GM10266 (cell line): Measurements from ENCODE around the gene BTN1A1.
A peak's percentile ranks its signal among the peaks of the same experiment; 100 is the strongest.

ENCODE experiments used
- DNase-seq: peaks from one replicate; pipeline ENCODE4 v3.0.0; 2012; ENCODE audit errors: extremely low spot score
- CTCF ChIP-seq: IDR thresholded peaks from 2 replicates; pipeline ENCODE4 v1.5.1; 2012; ENCODE audit warnings: mild to moderate bottlenecking, low read depth; ENCODE audit not compliant: control insufficient read depth, insufficient read depth; ENCODE audit errors: missing control alignments

BTN1A1 gene

GRCh38 chr6:26485112-26485780 lies 14.9 kb upstream of the BTN1A1 start:
- TF ChIP-seq CTCF, result no peak
- no peak for DNase-seq

- DNase-seq, result no peak
- TF ChIP-seq CTCF, result no peak
Observed at GRCh38 chr6:26486358-26486757, 13.7 kb upstream of the BTN1A1 start.

DNA sequence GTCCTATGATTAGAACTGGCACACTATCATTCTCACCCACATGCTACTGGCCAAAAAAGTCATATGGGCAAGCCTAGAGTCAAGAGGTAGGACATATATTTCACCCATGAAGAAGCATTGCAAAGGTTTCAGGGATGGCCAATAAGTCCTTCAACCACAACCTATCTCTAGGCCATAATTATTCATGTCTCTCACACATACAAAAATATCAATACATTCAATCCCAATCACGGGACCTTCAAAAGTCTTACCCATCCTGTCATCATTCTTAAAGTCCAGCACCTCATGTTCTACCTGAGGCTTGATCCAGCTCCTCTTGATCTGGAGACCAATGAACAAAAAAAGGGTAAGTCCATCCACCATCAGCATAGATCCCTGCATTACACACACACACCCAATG lies 12.6 kb upstream of the BTN1A1 start:
- no peak for DNase-seq
- TF ChIP-seq CTCF, result no peak

DNA sequence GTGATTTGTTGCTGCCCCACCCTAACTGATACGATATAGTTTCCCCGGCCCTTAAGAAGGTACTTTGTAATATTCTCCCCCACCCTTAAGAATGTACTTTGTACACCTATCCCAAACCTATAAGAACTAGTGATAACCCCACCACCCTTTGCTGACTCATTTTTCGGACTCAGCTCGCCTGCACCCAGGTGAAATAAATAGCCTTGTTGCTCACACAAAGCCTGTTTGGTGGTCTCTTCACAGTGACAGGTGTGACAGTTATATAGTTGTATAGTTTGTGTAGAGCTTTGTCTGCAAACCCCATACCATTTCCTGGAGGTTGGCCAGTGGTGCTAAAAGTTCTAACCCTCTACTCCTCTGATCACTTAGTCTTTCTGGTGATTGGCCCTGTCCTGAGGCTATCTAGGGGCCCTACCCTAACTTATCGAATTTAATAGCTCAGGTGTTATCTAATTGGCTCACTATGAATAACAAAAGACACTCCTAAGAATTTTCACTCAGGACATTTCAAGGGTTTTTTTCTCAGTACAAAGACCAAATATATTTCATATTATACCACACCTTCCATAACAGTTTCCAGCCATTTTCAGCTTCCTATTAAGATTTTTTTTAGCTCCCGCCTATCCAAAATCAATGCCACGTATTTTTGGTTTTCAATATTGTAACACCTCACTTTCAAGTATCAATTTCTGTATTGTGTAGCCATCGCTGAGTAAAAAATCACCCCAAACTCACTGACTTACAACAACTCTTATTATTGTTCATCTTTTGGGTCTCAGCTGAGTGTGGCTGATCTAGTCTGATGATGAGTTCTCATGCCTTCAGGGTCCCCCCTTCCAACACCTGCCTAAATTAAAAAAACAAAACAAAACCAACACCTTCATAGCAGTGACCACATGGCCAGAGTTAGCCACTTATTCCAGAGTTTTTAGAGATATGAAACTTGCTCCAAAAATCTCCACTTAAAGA lies 9.8 kb upstream of the BTN1A1 start:
- no peak for DNase-seq
- no peak for TF ChIP-seq CTCF

- DNase-seq, result no peak
- TF ChIP-seq CTCF, result no peak
Observed at GRCh38 chr6:26491604-26492003, 8.5 kb upstream of the BTN1A1 start.

DNA sequence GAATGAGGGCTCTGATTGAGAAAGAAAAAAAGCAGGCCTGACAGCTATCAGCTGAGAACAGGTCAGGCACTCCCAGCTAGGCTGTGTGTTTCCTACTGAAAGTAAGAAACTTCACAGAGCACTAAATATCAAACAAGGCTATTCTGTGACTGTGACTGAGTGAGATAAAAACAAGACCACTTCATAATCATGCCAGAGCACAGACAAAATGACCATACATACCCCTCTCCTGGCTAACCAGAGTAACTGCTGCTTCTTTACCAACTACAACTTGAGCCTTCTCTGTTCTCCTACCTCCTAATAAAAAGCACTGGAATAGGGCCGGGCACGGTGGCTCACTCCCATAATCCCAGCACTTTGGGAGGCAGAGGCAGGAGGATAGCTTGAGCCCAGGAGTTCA lies 6.8 kb upstream of the BTN1A1 start:
- DNase-seq, result peak; percentile 26

More for the DNA sequence above, 6.8 kb upstream of the BTN1A1 start:
- peak; percentile 27 for TF ChIP-seq CTCF
